HG03103 (cell line): ENCODE results near the gene LIMD2.
"Not testable (repeated sequence)": the region's sequence is repeated elsewhere in the genome, so short reads cannot be mapped to it uniquely, and the experiment has no call there.

Experiments used
- ATAC-seq: cut with Tn5 transposase; IDR thresholded peaks from one replicate; pipeline ENCODE4 v1.9.1; 2021; ENCODE audit warnings: low read depth; ENCODE audit not compliant: unreplicated experiment

The LIMD2 gene

DNA sequence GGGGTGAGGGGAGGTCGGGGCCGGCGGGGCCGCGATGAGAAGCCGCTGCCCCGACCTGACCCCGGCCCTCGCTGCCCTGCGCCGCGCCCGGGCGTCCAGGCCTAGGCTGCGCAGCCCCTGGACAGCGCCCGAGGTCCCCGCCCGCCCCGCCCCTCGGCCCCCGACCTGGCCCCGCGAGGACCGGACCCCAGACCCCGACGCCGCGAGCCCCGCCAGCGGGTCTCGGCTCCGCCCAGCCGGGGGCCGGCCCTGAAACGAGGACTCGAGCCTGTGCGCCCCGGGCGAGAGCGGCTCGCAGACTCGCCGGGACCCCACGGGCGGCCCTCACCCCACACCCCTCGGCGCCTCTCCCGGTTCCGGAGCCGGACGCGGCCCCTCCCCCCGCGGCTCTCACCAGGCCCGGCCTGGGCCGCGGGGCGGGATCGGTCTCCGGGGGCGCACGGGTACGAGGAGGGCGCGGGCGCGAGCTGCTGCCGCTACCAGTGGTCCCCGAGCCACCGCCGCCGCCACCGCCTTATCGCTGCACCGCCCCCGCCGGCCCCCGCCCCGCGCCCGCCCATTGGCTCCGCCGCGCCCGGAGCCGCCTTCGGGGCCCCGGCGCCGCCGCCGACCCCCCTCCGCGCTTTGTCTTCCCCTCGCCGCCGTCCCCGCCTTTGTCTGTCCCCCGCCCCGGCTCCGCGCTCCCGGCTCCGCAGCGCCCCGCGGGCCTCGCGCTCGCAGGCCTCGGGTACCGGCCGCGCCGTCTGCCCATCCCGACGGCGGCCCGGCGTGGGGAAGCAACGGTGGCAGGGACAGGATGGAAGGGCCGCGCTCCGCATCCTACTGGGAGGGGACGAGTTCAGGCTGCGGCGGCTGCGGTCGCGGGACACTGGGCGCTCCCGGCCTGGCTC, at the start of gene LIMD2:
TSS of gene LIMD2 (minus strand) at position 488 of the 890 bp plus-strand sequence. CDS start 827 bp downstream, outside the sequence.
- ATAC-seq = peak; percentile 14

- peak; percentile 84 for ATAC-seq
These were observed 41.7 kb upstream of the LIMD2 start, which contains the start of gene STRADA for GRCh38 chr17:63741408-63742173. Gene STRADA, minus strand, starts transcription at chr17:63741799. Its CDS starts 13,430 bp downstream, at chr17:63728369.

GRCh38 chr17:63741143-63741407, 41.1 kb upstream of the LIMD2 start:
- no peak for ATAC-seq

- ATAC-seq = no peak
These were observed 40.7 kb upstream of the LIMD2 start for GRCh38 chr17:63740464-63741142.

GRCh38 chr17:63735691-63736090, 35.8 kb upstream of the LIMD2 start:
- ATAC-seq = no peak

GRCh38 chr17:63722403-63722802, 22.5 kb upstream of the LIMD2 start:
- ATAC-seq = no peak

DNA sequence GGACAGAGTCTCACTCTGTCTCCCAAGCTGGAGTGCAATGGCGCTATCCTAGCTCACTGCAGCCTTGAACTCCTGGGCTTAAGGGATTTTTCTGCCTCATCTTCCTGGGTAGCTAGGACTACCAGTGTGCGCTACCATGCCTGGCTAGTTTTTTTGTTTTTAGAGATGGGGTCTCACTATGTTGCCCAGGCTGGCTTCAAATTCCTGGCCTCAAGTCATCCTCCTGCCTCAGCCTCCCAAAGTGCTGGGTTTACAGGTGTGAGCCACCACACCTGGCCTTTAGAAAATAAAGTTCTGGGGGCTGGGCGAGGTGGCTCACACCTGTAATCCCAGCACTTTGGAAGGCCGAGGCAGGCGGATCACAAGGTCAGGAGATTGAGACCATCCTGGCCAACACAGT, 20.3 kb upstream of the LIMD2 start:
- not testable (repeated sequence) for ATAC-seq

DNA sequence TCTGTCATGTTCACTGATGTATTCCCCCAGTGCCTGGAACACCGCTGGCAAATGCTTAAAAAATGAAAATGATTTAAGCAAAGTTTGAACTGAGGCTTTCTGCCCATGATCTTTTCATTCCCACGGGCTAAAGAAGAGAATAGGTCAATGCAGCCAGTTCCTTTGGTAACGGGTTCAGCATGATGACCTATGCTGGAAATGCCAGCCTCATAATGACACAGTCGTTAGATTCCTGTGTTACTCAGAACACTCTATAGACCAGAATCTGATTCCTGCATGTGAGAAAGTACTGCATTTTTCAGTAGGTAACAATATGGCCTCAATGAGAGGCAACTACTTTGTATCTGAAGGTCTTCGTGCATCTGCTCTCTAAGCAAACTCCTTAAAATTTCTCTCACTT, 19.1 kb upstream of the LIMD2 start:
- no peak for ATAC-seq

GRCh38 chr17:63716426-63716825, 16.5 kb upstream of the LIMD2 start:
- no peak for ATAC-seq

GRCh38 chr17:63714550-63715277, 14.8 kb upstream of the LIMD2 start:
- ATAC-seq = no peak

DNA sequence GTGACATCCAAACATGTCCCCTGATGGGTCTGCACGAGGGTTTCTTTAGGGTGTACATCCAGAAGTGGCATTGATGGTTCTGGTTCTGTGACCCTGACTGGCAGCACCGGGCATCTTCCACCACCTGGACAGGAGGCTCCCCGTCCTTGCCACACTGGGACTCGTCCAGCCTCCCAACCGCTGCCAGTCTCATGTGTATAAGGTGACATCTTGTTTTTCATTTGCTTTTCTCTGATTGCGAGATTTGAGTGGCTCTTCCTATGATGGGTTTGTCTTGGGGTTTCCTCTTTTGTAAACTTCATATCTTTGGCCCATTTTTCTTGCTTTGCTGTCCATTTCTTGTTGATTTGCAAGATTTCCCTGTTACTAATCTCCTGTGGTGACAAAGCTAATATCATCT, 9.2 kb upstream of the LIMD2 start:
- no peak for ATAC-seq

- no peak for ATAC-seq
These were observed 7.2 kb upstream of the LIMD2 start for GRCh38 chr17:63707151-63707550.

DNA sequence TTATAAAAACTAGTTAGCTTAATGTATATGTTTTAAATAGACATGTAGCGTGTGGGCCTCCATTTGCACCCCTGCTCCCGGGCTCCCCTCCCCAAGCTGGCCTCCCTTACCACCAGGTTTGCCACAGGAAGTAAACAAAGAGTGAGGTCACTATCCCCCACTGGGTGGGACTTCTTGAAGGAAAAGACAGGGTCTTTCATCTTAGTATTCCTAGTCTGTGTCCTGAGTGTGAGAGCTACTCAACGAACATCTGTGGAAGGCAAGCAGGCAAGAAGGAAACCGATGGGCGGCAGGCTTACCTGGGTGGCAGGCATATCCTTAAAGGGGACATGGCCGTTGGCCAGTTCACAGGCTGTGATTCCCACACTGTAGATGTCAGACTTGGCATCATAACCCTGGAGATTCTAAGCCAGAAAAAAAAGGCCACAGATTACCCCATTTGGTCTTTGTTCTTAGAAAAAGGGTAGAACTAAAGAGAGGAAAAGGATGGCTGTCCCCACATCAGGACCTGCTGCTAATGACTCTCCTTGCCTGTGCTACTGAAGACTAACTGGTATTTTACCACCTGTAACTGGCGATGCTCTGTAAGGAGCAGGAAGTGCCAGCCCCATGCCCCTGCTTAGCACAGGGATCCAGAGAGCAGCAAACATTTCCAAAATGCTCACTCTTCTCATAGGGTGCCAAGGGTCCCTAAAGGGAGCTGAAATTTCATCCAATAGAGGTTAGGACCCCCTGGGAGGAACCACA, 6.6 kb upstream of the LIMD2 start:
- ATAC-seq = no peak

DNA sequence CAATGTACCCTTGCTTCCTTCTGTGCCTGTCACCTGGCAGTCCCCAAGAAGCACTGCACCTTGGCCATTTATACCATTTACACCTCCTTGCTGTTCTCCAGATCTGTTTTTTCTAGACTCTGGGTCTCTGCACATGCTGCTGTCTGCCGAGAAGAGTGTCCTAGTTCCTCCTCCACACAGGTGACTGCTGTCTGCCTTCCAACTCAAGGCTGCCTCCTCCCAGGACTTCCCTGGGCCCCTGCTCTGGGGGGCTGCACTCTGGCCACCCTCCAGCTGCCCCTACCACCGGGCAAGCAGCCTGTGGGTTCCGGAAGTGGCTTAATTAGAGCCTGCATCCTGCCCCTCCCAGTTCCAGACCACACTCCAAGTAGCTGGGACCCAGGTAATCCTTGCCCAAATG, 5.7 kb upstream of the LIMD2 start:
- ATAC-seq = no peak

DNA sequence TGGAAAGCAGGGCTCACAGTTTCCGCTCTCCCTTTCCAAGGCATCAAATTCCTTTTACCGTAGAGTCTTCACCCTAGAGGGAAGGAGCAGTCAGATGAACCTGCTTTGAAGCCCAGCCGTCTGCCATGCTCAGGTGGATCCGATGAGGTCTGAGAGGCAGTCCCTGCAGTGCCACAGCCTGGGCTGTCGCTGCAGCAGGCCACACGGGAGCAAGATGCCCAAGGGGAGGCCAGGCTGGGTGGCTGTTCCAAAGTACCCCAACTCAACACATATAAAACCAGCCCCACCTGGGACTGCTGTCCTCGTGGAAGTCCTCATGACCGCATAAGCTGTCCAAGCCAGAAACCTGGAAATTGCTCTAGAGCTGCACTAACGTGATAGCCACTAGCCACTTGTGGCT, 4.9 kb upstream of the LIMD2 start:
- ATAC-seq = no peak

DNA sequence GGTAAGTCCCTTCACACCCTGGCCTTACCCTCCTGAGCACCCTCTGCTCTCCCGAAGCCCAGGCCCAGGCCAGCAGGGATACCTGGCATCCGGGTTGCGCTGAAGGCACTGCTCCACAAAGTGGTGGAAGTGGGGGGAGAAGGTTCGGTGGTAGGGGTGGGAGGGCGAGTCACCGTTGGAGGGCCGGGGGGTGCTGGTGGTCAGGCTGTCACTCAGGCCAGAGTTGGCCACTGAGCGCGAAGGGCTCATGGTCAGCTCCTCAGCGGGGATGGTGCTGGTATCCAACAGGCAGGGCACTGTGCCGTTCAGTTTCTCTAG, 4.3 kb upstream of the LIMD2 start:
- no peak for ATAC-seq

GRCh38 chr17:63703556-63704258, 3.8 kb upstream of the LIMD2 start:
- ATAC-seq = no peak

DNA sequence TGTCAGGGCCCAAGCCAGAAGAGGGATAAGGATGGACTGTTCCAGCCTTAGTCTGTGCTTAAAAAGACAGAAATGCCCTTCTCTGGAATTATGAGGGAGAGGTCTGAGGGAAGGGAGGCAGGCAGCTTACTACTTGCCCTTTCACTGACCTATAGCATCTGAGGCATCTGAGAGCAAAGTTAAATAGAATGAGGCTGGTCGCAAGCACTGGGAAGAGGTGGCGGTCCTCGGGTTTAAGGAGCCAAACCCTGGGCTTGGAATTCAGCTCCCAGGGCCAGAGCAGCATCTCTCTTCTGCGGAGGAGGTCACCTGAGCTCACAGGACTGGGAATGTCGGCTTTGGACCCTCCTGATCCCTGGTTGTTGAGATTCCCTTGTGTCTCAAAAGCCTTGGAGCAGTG, 3.1 kb upstream of the LIMD2 start:
- no peak for ATAC-seq

DNA sequence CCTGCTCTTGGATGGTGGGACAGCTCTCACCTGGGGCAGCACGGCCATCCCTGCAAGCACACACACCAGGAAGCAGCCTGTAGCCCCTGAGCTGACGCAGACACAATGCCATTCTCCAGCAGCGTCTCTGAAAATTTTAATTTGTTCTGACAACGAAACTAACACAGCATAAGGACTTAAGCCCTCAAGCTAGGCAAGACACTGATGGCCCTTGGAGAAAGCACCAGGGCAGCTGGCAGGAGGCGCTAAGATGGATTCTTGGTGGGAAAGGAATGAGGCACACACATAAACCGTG, 2.7 kb upstream of the LIMD2 start:
- no peak for ATAC-seq
